NCI-H1092 (cell line): Measurements from ENCODE around the gene PDGFA.
A peak's percentile ranks its signal among the peaks of the same experiment; 100 is the strongest.

Source experiments
- DNase-seq: peaks from one replicate; lab custom pipeline; 2025; lab: John Stamatoyannopoulos, UW

PDGFA gene

DNA sequence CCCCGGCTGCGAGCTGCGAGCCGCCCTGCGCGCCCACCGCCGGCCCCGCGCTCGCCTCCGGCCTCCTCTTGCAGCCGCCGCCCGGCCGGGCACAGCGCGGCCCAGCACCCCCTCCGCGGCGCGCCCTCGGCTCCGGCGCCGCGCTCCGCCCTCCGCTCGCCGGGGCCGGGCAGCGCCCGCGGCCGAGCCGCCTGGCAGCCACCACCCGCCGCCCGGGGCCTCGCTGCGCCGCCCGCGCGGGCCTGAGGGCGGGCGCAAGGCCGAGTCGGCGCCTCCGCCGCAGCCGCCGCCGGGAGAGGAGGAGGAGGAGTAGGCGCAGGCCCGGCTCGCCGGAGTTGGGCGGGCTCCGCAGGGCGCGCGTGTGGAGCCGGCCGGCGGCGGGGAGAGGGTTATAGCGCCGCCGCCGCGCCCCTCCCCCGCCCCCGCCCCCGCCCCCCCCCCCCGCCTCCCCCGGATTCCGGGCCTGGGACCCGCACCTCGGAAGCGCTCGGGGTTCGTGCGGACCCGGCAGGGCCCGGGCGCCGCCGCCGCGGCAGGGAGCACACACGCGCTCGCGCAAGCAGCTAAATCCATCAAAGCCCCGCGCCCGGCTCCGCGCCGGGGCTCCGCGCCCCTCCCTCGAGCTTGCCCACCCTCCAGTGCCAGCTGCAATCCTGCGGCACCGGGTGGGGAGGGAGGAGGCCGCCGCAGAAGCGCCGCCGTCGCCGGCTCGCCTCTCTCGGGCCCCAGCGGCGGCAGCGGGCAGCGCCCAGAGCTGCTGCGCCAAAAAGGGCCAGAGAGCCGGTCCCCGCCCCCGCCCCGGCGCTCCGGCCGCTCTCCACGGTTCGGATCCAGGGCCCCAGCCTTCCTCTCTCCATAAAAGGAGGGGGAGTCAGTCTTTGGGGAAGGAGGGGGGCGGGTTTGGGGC lies at the start of gene PDGFA:
TSS of gene PDGFA (minus strand) at position 363 of the 907 bp plus-strand sequence. CDS start 845 bp downstream, outside the sequence.
- DNase-seq: peak; percentile 25

DNA sequence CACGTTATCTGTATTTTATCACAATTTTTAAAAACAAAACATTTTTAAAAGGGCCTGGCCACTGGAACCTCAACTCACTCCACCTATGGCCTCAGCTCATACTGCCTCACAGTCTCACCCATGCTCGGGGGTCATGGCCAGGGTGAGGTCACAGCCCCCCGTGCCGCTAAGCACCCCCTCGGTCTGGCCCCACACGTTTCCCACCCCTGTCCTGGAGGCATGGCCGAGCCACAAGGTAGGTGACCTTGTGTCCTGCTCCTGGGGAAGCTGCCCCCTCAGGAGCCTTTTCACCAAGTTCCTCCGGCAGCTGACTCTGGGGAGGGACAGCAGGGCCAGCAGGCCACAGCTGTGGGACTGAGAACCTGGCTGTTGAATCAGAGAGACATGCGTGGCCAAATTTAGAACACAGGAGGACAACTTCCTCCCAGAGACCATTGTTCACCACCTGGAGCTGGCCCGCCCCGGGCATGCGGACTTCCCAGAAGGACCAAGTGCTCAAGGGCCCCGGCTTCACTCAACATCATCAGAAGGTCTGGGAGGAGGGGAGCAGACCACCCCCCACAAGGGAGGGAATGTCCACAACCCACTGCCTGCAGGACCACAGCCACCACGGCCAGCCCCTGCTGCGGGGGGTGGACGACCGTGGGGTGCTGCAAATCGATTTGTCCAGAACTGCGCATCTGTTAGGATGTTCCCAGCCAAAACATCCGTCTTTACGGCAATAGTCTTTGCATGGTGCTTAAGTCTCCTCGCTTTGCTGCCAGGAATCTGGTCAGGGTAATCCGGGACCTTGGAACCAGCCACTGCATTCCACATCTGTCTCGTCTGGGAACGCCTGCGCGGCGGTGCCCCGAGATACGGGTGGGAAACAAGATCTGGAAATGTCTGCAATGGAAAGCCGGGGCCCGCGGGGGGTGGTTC lies 48.6 kb upstream of the PDGFA start:
- DNase-seq: no peak

DNA sequence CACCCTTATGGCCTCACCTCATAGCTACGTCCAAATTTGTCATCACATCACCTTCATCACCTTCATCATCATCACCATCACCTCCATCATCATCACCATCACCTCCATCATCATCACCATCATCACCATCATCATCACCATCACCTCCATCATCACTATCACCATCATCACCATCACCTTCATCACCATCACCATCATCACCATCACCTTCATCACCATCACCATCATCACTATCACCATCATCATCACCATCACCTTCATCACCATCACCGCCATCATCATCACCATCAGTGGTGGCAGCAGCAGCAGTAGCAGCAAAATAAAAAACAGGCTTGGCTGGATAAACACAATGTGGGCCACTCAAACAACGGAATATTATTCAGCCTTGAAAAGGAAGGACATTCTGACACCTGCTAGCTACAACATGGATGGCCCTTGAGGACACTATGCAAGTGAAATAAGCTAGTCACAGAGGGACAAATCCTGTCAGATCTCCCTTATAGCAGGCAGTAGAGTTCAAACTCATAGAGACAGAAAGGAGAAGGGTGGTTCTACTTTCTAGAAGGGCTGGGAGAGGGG lies 47.7 kb upstream of the PDGFA start:
- no peak for DNase-seq

DNA sequence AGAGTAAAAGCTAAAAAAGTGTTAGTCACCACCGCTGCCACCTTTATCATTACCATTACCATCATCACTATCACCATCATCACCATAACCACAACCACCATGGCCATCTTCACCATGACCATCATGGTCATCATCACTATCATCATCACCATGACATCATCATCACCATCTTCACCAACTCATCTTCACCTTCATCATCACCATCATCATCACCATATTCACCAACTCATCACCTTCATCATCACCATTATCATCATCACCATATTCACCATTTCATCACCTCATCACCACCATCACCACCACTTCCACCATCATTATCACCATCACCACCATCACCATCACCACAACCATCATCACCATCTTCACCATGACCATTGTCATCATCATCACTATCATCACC lies 46.5 kb upstream of the PDGFA start:
- no peak for DNase-seq

DNA sequence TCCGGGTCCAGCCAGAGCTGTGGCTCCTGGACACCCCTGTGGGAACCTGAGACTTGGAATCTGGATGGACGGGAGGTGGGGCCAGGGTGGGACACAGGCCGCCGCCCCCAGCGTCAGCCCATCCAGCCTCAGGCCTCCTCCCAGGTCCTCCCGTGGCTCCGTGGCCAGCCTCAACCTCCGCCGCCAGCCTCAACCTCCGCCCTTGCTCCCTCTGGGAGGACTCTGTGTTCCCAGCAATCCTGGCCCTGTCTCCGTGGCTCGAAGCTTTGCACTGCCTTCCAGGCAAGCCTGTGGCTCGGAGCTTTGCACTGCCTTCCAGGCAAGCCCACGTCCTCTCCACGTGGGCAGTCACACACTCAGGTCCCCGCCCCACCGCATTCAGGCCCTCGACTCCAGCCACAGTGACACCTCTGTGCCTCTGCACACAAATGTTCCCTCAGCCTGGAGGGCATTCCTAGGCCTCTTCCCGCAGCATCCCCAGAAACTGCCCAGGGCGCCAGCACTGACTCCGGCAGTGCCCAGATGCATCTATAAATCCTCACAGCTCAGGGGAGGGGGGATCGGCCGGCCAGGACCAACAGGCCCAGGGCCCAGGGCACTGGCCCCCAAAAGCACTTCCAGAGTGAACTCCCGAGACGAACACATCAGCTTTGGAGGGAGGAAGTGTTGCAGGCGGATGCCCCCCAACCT lies 44.7 kb upstream of the PDGFA start:
- DNase-seq: no peak

DNA sequence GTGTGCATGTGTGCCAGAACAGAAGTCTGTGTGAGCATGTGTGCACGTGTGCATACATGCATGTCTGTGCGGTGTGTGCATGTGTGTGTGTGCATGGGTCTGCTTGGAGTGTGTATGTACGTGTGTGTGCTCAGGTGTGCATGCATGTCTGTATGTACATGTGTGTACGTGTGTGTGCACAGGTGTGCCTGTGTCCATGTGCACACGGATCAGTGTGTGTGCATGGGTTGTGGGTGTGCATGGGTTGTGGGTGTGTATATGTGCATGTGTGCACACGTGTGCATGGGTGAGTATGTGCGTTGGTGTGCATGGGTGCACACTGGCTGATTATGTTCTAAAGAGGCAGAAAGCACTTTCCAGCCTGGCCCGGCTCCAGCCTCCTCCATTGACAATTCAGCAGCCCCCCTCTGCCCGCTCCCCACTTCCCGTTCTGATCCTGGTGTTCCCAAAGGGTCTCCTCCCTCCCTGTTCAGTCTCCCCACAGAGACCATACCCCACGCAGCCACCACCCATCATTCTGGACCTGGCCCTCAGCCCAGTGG lies 44.1 kb upstream of the PDGFA start:
- no peak for DNase-seq

DNA sequence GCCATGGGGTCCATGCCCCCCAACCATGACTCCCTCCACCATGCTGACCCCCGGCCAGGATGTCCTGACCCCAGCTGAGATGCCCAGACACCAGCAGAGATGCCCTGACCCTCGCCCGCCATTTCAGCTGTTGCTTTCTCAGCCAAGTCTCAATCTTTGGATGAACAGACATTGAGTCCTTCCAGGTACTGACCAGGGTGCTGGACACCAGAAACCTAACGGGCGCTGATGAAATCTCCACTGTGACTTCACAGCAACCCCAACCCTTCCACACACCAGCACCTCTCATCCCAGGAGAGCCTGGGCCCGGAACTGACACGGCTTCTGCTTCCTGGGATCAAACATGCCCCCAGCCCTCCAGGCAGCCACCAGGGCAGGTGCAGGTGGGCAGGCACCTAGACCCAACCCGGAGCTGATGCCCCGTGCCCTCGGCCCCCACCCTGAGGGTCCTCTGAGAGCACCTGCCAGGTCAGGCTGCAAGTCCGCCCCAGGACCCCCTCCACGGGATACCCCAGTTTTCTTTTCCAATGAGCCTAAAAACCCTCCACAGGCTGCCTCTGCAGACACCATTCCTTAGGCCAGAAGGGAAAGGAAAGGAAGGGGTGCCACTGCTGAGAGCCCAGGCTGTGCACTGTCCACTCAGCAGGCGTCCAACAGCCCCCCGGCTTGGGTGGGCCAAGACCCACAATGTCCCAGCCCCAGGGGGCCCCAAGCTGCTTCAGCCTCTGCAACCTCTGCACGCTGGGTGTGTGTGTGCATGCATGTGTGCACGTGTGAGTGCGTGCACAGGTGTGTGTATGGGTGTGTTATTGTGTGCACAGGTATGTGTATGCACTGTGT lies 43.4 kb upstream of the PDGFA start:
- no peak for DNase-seq

DNA sequence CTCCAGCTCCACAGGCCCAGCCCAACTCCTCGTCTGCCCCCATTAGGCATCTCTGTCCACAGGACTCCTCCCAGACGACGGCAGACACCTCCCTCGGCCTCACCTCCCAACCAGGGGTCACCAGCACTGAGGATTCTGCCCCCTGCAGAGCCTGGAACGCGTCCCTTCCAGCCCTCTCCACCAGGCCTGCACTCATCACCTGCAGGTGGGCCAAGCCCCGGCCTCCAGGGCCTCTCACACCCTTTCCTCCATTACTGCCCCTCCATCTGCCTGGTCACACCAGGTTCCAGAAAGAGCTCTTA lies 42.7 kb upstream of the PDGFA start:
- no peak for DNase-seq

DNA sequence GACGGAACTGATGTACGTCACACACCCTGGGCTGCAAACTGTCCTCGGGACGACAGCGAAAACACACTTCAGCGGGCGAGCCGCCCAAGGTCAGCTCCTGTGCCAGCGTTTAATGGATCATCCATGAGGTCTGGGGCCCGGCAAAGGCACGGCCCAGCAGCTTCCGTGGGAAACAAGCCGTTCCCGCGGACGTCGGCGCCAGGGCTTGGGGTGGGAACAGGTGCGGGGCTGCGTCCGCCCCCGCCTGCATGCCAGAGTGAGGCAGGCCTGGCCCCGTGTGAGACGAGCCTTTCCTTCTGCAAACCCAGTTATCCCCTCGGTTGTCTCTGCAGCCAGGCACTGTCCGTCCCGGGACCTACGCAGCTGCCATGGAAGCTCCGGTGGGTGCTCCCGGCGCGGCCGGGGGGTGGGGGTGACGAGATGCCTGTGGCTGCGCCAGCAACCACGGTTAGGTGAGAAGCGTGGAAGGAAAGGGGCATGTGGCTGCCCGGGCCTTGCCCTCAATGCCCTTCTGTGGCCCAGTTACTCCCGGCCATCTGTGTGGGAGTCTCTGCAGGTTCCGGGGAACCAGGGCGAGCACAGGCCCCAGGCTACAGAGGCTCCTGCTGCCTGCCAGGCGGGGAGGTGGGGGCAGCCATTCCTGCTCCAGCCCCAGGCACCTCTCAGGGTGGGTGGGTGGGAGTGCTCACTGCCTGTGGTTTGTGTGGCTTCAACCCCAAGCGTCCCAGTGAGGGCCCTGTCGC lies 42.2 kb upstream of the PDGFA start:
- DNase-seq: no peak

DNA sequence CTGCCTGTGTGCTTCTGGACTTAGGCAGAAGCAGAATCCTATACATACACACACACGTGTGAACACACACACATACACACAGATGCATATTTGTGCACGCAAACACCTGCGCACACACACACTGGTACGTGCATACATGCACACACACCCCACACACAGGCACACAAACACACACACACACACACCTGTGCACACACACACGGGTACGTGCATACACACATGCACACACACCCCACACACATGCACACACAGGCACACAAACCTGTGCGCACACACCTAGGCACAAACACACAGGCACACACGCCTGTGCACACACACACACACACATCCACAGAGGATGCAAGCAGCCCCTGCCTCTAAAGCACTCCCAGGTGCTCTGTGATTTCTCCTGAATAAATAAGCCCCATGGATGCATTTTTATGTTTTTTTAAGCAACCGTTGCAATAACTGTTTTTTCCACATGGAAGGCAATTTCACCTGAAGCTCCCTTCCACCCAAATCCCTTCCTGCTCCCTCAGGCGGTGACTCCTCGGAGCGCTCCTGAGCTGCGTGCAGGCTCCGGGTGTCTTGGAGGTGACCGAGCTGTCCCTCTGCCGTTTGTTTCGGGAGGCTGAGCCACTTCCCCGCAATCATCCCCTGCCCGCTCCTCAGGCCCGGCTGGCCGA lies 41.5 kb upstream of the PDGFA start:
- no peak for DNase-seq

DNA sequence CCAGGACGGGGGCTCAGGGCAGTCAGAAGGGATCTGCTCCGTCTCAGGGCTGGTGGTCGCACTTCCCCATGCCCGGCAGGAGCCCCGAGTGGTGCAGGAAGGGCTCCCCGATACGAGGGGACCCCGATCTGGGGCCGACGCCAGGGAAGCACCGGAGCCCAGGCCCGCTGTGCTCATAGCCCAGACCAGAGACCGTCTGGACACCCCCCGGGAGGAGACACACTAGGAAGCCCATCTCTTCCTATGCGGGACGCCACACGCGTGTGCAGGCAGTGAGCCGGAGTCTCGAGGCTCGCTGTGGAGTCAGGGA lies 39.7 kb upstream of the PDGFA start:
- DNase-seq: no peak

DNA sequence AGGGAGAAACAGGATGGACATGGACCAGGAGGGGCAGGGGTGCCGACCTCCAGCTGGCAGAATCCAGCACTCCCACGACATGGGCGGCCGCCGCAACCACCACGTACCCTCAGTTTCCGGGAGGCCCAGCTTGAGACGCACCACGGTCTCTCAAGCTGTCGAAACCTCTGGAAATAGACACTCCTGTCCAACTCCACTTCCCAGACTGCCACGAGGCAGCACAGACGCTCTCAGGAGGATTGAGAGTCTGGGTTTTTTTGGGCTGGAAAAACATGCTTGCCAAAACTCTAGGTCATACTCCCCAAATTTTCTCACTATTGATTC lies 37.9 kb upstream of the PDGFA start:
- DNase-seq: no peak

DNA sequence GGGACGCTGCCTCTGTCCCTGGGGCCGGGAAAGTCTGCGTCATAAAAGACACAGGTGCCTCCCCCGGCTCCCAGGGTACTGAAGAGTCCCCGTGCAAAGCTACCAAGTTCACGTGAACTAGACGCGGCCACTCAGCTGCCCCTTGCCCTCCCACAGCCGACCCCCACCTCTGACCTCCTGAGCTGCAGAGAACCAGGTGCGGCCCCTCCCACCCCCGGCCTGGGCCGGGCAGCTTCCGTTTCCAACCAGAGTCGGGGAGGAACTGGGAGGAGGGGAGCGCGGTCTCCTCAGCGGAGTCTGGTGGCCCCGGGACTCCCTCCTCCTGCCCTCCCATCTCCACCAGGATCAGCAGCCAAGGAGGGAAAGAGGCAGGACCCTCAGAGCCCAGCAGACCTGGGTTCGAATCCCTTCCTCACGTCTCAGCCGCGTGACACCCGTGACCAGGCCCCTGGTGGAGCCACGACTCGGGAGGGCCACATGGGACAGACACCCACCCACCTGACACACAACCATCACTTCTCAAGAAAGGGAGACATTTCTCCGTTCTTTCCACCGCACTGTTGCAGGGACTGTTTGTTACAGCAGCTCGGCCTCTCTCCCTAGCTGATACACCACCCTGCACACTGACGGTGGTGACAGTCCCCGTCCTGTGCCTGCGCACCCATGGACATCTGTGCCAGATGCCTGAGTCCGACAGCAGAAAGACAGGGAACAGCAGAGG lies 37.4 kb upstream of the PDGFA start:
- no peak for DNase-seq

DNA sequence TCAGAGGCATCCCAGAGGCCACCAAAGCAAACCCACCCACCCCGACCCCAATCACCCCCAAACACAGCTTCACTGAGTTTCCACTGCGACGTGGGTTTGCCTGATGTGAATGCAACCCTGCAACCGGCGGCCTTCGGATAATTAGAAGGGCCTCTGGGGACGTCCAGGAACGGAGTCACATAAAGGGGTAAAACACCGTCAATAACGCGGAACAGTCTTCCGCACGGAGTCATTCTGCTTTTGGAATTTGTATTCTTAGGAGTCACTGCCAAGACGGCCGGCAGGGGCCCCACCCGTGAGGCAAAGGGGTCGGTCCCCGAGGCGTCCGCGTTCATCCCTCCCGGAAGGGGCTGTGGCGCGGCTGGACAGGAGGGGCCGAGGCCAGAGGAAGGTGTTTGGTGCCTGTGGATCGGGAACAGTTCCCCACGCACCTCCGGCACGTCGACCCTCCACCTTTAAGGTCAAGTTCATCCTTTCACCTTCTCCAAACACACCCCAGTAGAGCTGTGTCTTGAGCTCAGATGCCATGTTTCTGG lies 36.7 kb upstream of the PDGFA start:
- DNase-seq: no peak

DNA sequence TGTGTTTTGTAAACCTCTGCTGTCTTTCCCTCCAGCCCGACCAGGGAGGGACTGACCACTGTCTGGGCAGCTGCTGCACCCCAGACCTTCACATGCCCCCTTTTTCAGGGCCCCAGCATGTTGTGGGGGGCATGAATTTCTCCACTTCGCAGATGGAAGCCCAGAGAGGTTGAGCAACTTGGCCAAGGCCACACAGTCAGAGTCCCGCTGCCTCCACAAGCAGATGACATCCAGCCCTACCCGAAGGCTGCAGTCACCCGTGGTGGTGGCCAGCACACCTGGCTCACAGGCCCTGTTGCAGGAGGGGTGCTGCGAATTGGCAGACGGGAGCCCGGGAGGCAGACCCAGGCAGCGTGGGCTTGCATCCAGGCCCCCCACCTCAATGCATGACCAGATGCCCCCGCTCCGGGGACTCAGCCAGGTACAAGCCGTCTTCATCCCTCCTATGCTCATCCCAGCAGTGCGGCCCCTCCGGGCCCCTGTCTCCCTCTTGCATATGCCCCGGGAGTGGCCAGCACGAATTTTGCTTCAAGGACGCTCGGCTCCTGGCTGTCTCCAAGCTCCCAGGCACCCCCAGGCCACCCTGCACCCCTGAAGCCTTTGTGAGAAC lies 36.0 kb upstream of the PDGFA start:
- no peak for DNase-seq

DNA sequence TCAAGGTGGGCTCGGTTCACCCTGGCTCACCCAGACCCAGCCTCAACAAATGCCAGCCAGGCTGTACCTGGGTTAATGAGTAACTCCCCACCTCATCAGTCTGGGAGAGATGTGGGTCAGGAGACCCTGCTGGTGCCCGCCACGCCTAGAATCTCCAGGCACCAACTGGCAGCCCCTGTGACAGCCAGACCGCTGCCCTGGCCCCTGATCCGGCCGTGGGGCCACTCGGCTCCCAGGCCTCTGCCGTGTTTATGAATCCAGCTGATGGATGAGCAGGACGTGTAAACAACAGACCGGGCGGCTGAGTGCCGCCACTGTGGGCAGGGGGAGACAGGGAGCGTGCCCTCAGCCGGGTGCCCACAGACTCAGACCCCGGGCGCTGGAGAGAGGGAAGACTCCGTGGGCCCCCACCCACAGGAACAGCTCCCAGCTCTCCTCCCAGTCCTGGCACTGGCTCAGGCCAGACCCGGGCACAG lies 34.0 kb upstream of the PDGFA start:
- DNase-seq: no peak

DNA sequence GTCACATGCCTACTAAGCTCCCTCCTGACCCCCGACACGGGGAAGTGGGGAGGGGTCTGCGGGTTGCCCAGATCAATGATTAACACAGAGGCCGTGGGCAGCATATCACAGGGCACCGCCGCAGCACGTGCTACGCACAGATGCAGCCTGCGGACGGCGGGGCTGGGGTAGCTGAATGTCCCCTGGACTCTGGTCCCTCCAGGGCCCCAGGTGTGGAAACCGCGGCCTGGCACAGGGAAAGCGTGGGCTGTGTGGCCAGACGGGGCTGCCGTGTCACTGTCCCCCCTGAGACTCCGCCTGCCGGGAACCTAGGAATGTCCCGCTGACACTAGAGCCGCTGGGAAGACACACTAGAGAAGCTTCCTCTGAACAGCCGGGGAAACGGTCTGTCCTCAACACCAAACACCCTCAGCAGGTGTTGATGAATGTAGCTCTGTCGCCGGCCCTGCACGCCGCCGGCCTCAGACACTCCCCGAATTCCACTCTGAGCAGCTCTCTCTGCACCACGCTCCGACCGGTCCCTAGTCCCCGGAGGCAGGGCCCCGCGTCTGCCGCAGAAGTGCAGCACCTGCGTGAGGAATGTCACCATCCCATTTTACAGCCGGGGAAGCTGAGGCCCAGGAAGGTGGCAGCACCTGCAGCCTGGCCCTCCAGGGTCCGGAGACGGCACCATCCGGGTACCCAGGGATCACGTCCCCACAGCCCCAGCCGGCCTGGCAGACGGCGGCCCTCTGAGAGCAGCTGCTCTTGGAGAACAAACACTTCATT lies 33.4 kb upstream of the PDGFA start:
- no peak for DNase-seq
